Stomach (tissue), 9 donors: ENCODE results near the gene CNTN4. TPM values are rescaled to one million over a fixed set of nuclear protein-coding genes. Genes with fewer than 3 reads are reported as not detected.

Source experiments
- DNase-seq, 2 donors: peaks; one replicate each; pipeline versions ENCODE4 v3.0.0 to v3.0.0-alpha.2; 2013 to 2019
- H3K27ac ChIP-seq, 5 donors: fragments of 200-600 bp in 4 of 5; sonication (generic) in 4 of 5; one replicate each; pipeline ENCODE4 v1.5.1; 2013 to 2019; ENCODE audit warnings: mild to moderate bottlenecking in 1 of 5, moderate library complexity in 1 of 5
- H3K27me3 ChIP-seq, 3 donors: fragments of 200-600 bp; sonication (generic); one replicate each; pipeline ENCODE4 v1.5.1; 2017 to 2019; ENCODE audit warnings: mixed run types in 1 of 3
- H3K36me3 ChIP-seq, 4 donors: fragments of 200-600 bp; sonication (generic); 1 replicate in 3 of 4; 2 replicates in 1 of 4; pipeline ENCODE4 v1.5.1; 2016 to 2019
- H3K4me1 ChIP-seq, 4 donors: fragments of 200-600 bp; sonication (generic); one replicate each; pipeline ENCODE4 v1.5.1; 2016 to 2019
- H3K4me3 ChIP-seq, 4 donors: fragments of 200-600 bp; sonication (generic) in 3 of 4; one replicate each; pipeline ENCODE4 v1.5.1; 2016 to 2019; ENCODE audit warnings: mild to moderate bottlenecking in 1 of 4
- H3K9me3 ChIP-seq, 4 donors: fragments of 200-600 bp; sonication (generic); one replicate each; pipeline ENCODE4 v1.5.1; 2016 to 2019
- EP300 ChIP-seq: sonication (generic); formaldehyde crosslinking; IDR thresholded peaks from one replicate; pipeline ENCODE4 v1.6.1; 2017; ENCODE audit warnings: antibody characterized with exemption
- POLR2A ChIP-seq, 4 donors: fragments of 450-650 bp; IDR thresholded peaks; one replicate each; pipeline ENCODE4 v1.6.1; 2016; ENCODE audit warnings: antibody characterized with exemption in 4 of 4, control low read depth in 2 of 4, mild to moderate bottlenecking in 1 of 4, moderate library complexity in 1 of 4
- POLR2AphosphoS5 ChIP-seq, 3 donors: sonication (generic); formaldehyde crosslinking; IDR thresholded peaks; one replicate each; pipeline ENCODE4 v1.6.1; 2016; ENCODE audit warnings: antibody characterized with exemption in 3 of 3
- WGBS, 5 donors: extraction: QIAGEN DNeasy Blood & Tissue Kit in 3 of 5; methylation state at CpG; one replicate each; pipeline versions ENCODE4 v1.1.5 to v1.1.7; 2013 to 2018; 5-methylcytosine and 5-hydroxymethylcytosine counted together
- intact Hi-C: fragments of 100-400 bp; cut with DNase I; formaldehyde crosslinking; loops from one replicate; pipeline ENCODE4 v1.15.1; 2023; ENCODE audit warnings: low total_unique reads
- polyA plus RNA-seq, 3 donors: library from polyadenylated mRNA; stranded (reverse); fragments of 200-250 nt; gene quantifications; one replicate each; pipeline ENCODE4 v1.2.3, GENCODE V29; 2013
- total RNA-seq, 5 donors: library from RNA; depleted of rRNA; stranded (reverse); fragments of >200 nt; gene quantifications; one replicate each; pipeline versions ENCODE4 v1.1.0 to v1.2.3, GENCODE V29; 2014 to 2016
- TF ChIP-seq, protein P1 (sequence below), 7 experiments: fragments of 450-650 bp in 4 of 7; fragments of 200-600 bp in 3 of 7; sonication (generic) in 3 of 7; IDR thresholded peaks; one replicate each; pipeline ENCODE4 v1.5.1; 2016 to 2019; ENCODE audit warnings: antibody characterized with exemption in 7 of 7, control low read depth in 2 of 7, mild to moderate bottlenecking in 1 of 7
- donor health status: healthy with polysubstance abuse.
- donor health status: Bipolar disorder and iron deficiency.
- donor health status: healthy.

The CNTN4 gene
- total and polyA plus RNA-seq, 8 donors, result 0.45 to 97.0 (median 5.6) TPM

- Histone ChIP-seq H3K36me3 (no peaks in the 10 kb centered on the region), H3K27me3 (no peaks in the 10 kb centered on the region), H3K9me3 (no peaks in the 10 kb centered on the region), H3K4me1 (peaks cover 0 to 6% (median 0%) of the 10 kb centered on the region in 4 donors), H3K27ac (no peak overlapping the region), H3K4me3 (no peak overlapping the region)
- TF ChIP-seq EP300 (no peak), POLR2A (IDR thresholded peaks at IDR 0.05) (no peak), POLR2AphosphoS5 (IDR thresholded peaks at IDR 0.05) (no peak)
- TF ChIP-seq, protein P1, sequence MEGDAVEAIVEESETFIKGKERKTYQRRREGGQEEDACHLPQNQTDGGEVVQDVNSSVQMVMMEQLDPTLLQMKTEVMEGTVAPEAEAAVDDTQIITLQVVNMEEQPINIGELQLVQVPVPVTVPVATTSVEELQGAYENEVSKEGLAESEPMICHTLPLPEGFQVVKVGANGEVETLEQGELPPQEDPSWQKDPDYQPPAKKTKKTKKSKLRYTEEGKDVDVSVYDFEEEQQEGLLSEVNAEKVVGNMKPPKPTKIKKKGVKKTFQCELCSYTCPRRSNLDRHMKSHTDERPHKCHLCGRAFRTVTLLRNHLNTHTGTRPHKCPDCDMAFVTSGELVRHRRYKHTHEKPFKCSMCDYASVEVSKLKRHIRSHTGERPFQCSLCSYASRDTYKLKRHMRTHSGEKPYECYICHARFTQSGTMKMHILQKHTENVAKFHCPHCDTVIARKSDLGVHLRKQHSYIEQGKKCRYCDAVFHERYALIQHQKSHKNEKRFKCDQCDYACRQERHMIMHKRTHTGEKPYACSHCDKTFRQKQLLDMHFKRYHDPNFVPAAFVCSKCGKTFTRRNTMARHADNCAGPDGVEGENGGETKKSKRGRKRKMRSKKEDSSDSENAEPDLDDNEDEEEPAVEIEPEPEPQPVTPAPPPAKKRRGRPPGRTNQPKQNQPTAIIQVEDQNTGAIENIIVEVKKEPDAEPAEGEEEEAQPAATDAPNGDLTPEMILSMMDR (IDR thresholded peaks at IDR 0.05), result no peak
- 59 to 82% (median 69%) methylated on average over 1 of the region's 1 CpG for WGBS, 5 donors
- intact Hi-C loops, result no loop called here
- DNase-seq, result no peak
These were observed 674.1 kb downstream of the CNTN4 start for GRCh38 chr3:2772803-2773202.

DNA sequence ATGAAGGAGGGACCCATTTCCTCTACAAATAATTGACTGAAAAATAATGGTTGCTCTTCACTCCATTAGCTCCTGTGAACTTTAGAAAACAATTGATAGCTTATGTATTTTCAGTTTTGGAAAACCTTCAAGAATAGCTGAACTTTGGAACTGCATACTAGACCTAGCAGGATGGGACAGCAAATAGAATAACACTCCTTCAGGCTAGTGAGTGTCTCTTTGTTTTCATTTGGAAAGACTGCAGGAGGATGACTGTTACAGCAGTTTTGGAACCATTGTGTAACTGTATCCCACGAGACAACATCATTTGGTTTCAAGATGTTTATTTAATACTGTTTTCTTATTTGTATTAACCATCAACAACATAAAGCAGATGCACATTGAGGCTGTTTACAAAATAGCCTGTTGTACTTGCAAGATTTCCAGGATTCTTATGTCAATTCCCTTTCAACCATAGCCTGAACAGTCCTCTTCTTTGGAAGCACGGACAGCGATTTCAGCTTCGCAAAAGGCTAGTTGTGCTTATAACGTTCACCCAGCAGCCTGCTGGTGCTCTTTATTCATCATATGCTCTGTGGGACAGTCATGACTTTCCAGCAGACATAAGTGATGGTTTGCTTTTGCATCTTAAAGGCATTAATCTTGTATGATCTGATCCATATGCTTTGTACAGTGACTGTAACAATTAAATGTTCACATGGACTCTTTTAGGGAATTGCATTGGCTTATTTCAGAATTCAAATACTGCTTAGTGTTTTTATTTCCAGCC lies 676.0 kb downstream of the CNTN4 start:
- WGBS, 5 donors, result 61 to 70% (median 63%) methylated on average over 5 of the region's 5 CpGs

DNA sequence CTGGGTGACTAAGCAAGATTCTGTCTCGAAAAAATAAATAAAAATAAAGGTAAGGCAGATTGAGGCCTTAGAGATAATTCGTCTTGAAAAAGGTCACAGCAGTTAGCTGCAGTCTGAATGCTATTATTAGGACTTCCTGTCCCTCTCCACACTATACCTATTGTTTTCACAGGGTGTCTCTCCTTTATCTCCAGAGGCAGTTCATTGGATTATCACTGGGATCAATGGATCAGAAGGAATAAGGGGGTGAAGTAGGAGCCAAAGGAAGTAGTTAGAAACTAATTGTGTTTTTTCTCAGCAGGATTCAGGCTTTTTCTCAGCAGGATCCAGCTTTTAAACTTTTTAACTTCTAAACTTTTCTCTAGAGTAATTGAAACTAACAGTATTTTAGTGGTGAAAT lies 684.6 kb downstream of the CNTN4 start:
- no peak overlapping the region for H3K4me3 ChIP-seq
- no peaks in the 10 kb centered on the region for H3K27me3 ChIP-seq
- H3K9me3 ChIP-seq, result no peaks in the 10 kb centered on the region
- no peak overlapping the region for H3K27ac ChIP-seq
- H3K36me3 ChIP-seq, result no peaks in the 10 kb centered on the region
- TF ChIP-seq POLR2A (IDR thresholded peaks at IDR 0.05) (no peak), POLR2AphosphoS5 (IDR thresholded peaks at IDR 0.05) (no peak), EP300 (no peak)
- TF ChIP-seq, protein P1 (IDR thresholded peaks at IDR 0.05), result no peak
- WGBS, 5 donors, result 26 to 52% (median 37%) methylated on average over 2 of the region's 2 CpGs
- no peaks in the 10 kb centered on the region for H3K4me1 ChIP-seq
- intact Hi-C loops, result no loop called here
- DNase-seq, result no peak

More for the DNA sequence above, 676.0 kb downstream of the CNTN4 start:
- no peaks in the 10 kb centered on the region for H3K27me3 ChIP-seq
- TF ChIP-seq POLR2A (IDR thresholded peaks at IDR 0.05), result no peak
- TF ChIP-seq POLR2AphosphoS5 (IDR thresholded peaks at IDR 0.05), result no peak
- TF ChIP-seq EP300, result no peak
- TF ChIP-seq, protein P1 (IDR thresholded peaks at IDR 0.05), result no peak
- no peaks in the 10 kb centered on the region for H3K9me3 ChIP-seq
- H3K36me3 ChIP-seq, result no peaks in the 10 kb centered on the region
- peak in 1 of 2 donors; percentile 58 for DNase-seq
- intact Hi-C loops, result no loop called here
- H3K4me3 ChIP-seq, result no peak overlapping the region
- peaks cover 0 to 6% (median 0%) of the 10 kb centered on the region in 4 donors for H3K4me1 ChIP-seq
- H3K27ac ChIP-seq, result no peak overlapping the region

GRCh38 chr3:2784627-2785026 lies 686.0 kb downstream of the CNTN4 start:
- H3K4me1 ChIP-seq, result no peaks in the 10 kb centered on the region
- H3K27me3 ChIP-seq, result no peaks in the 10 kb centered on the region
- no peak for TF ChIP-seq POLR2A (IDR thresholded peaks at IDR 0.05)
- no peak for TF ChIP-seq POLR2AphosphoS5 (IDR thresholded peaks at IDR 0.05)
- TF ChIP-seq, protein P1 (IDR thresholded peaks at IDR 0.05), result no peak
- TF ChIP-seq EP300, result no peak
- H3K36me3 ChIP-seq, result no peaks in the 10 kb centered on the region
- intact Hi-C loops, result no loop called here
- no peak overlapping the region for H3K27ac ChIP-seq
- DNase-seq, result no peak
- 79 to 83% (median 81%) methylated on average over 2 of the region's 2 CpGs for WGBS, 5 donors
- no peak overlapping the region for H3K4me3 ChIP-seq
- H3K9me3 ChIP-seq, result no peaks in the 10 kb centered on the region
